HEK293 (cell line): Measurements from ENCODE around the gene CLNK.

Experiments
- SP2 ChIP-seq: fragments of 450-650 bp; formaldehyde crosslinking; IDR thresholded peaks from 2 replicates; pipeline ENCODE4 v1.5.1; 2016; ENCODE audit warnings: missing biosample characterization, missing genetic modification characterization
- TCF7L2 ChIP-seq: IDR thresholded peaks from 2 replicates; pipeline ENCODE4 v1.6.1; 2011; ENCODE audit warnings: low read depth, mild to moderate bottlenecking, inconsistent platforms, low read length, moderate library complexity, borderline replicate concordance
- YY1 ChIP-seq: fragments of 450-650 bp; formaldehyde crosslinking; IDR thresholded peaks from 2 replicates; pipeline ENCODE4 v1.5.1; 2018; ENCODE audit warnings: missing biosample characterization, missing genetic modification characterization
- ZNF138 ChIP-seq: fragments of 450-650 bp; formaldehyde crosslinking; IDR thresholded peaks from 2 replicates; pipeline ENCODE4 v1.5.1; 2016; ENCODE audit warnings: missing biosample characterization, missing genetic modification characterization, borderline replicate concordance
- ZNF157 ChIP-seq: fragments of 450-650 bp; formaldehyde crosslinking; IDR thresholded peaks from 2 replicates; pipeline ENCODE4 v1.5.1; 2016; ENCODE audit warnings: missing biosample characterization, missing genetic modification characterization
- ZNF239 ChIP-seq: fragments of 450-650 bp; formaldehyde crosslinking; IDR thresholded peaks from 2 replicates; pipeline ENCODE4 v1.5.1; 2016; ENCODE audit warnings: missing biosample characterization, missing genetic modification characterization
- ZNF274 ChIP-seq, 2 experiments: fragments of 200-500 bp in 1 of 2; fragments of 450-650 bp in 1 of 2; sonication (Bioruptor generic) in 1 of 2; formaldehyde crosslinking in 1 of 2; IDR thresholded peaks; 2 replicates each; pipeline versions ENCODE4 v1.5.1 to v1.6.1; 2014 to 2016; ENCODE audit warnings: borderline replicate concordance in 1 of 2, inconsistent platforms in 1 of 2, low read length in 1 of 2, missing biosample characterization in 1 of 2, missing genetic modification characterization in 1 of 2
- ZNF350 ChIP-seq: fragments of 450-650 bp; formaldehyde crosslinking; IDR thresholded peaks from 2 replicates; pipeline ENCODE4 v1.5.0; 2017; ENCODE audit warnings: missing biosample characterization, mild to moderate bottlenecking, missing genetic modification characterization
- ZNF596 ChIP-seq: fragments of 450-650 bp; IDR thresholded peaks from 2 replicates; pipeline ENCODE4 v1.5.0; 2018; ENCODE audit warnings: missing biosample characterization, mild to moderate bottlenecking, missing genetic modification characterization, moderate library complexity
- ZNF776 ChIP-seq: fragments of 450-650 bp; formaldehyde crosslinking; IDR thresholded peaks from 2 replicates; pipeline ENCODE4 v1.5.0; 2017; ENCODE audit warnings: missing biosample characterization, missing genetic modification characterization, borderline replicate concordance
- TF ChIP-seq, protein P1 (sequence below): fragments of 450-650 bp; formaldehyde crosslinking; IDR thresholded peaks from 2 replicates; pipeline ENCODE4 v1.5.1; 2016; ENCODE audit warnings: missing biosample characterization, missing genetic modification characterization
- TF ChIP-seq, protein P2 (sequence below): fragments of 450-650 bp; formaldehyde crosslinking; IDR thresholded peaks from 2 replicates; pipeline ENCODE4 v1.5.1; 2016; ENCODE audit warnings: missing biosample characterization, missing genetic modification characterization

GRCh38 chr4:10589799-10590198, 94.8 kb downstream of the CLNK start:
- TF ChIP-seq SP2 (tag by site-specific recombination) (no peak), ZNF274 (IDR thresholded peaks at IDR 0.05; ENCODE audit: low read length) (no peak), ZNF274 (tag by site-specific recombination; IDR thresholded peaks at IDR 0.05; ENCODE audit: borderline replicate concordance) (no peak), ZNF350 (tag by site-specific recombination) (no peak), ZNF596 (no peak), ZNF138 (no peak), TCF7L2 (no peak), ZNF157 (tag by site-specific recombination) (no peak), YY1 (tag by site-specific recombination) (no peak), ZNF776 (no peak), ZNF239 (no peak)
- TF ChIP-seq, protein P1, sequence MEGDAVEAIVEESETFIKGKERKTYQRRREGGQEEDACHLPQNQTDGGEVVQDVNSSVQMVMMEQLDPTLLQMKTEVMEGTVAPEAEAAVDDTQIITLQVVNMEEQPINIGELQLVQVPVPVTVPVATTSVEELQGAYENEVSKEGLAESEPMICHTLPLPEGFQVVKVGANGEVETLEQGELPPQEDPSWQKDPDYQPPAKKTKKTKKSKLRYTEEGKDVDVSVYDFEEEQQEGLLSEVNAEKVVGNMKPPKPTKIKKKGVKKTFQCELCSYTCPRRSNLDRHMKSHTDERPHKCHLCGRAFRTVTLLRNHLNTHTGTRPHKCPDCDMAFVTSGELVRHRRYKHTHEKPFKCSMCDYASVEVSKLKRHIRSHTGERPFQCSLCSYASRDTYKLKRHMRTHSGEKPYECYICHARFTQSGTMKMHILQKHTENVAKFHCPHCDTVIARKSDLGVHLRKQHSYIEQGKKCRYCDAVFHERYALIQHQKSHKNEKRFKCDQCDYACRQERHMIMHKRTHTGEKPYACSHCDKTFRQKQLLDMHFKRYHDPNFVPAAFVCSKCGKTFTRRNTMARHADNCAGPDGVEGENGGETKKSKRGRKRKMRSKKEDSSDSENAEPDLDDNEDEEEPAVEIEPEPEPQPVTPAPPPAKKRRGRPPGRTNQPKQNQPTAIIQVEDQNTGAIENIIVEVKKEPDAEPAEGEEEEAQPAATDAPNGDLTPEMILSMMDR = no peak
- TF ChIP-seq, protein P2, sequence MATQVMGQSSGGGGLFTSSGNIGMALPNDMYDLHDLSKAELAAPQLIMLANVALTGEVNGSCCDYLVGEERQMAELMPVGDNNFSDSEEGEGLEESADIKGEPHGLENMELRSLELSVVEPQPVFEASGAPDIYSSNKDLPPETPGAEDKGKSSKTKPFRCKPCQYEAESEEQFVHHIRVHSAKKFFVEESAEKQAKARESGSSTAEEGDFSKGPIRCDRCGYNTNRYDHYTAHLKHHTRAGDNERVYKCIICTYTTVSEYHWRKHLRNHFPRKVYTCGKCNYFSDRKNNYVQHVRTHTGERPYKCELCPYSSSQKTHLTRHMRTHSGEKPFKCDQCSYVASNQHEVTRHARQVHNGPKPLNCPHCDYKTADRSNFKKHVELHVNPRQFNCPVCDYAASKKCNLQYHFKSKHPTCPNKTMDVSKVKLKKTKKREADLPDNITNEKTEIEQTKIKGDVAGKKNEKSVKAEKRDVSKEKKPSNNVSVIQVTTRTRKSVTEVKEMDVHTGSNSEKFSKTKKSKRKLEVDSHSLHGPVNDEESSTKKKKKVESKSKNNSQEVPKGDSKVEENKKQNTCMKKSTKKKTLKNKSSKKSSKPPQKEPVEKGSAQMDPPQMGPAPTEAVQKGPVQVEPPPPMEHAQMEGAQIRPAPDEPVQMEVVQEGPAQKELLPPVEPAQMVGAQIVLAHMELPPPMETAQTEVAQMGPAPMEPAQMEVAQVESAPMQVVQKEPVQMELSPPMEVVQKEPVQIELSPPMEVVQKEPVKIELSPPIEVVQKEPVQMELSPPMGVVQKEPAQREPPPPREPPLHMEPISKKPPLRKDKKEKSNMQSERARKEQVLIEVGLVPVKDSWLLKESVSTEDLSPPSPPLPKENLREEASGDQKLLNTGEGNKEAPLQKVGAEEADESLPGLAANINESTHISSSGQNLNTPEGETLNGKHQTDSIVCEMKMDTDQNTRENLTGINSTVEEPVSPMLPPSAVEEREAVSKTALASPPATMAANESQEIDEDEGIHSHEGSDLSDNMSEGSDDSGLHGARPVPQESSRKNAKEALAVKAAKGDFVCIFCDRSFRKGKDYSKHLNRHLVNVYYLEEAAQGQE = no peak
